Astrocyte (in vitro differentiated cells and primary cell): ENCODE measurements around the gene THYN1. TPM values are rescaled to one million over a fixed set of nuclear protein-coding genes. Genes with fewer than 3 reads are reported as not detected.

Experiments
- DNase-seq: peaks from one replicate; pipeline ENCODE4 v3.0.0-alpha.2; 2010; ENCODE audit warnings: low read depth
- FAIRE-seq: peaks from 2 replicates; lab custom pipeline; 2011; peaks lifted over from hg19 to GRCh38; lab: Jason Lieb, UNC
- H2AFZ ChIP-seq: 2 replicates; pipeline ENCODE4 v1.6.0; 2012; ENCODE audit warnings: low read depth, low read length, inconsistent platforms
- H3K27ac ChIP-seq: 2 replicates; pipeline ENCODE4 v1.5.1; 2011; ENCODE audit warnings: low read depth, low read length, inconsistent platforms
- H3K27me3 ChIP-seq: 2 replicates; pipeline ENCODE4 v1.6.0; 2011; ENCODE audit warnings: low read length, inconsistent platforms; ENCODE audit not compliant: insufficient read depth
- H3K36me3 ChIP-seq: 2 replicates; pipeline ENCODE4 v1.5.1; 2011; ENCODE audit warnings: low read length, inconsistent platforms; ENCODE audit not compliant: insufficient read depth
- H3K4me1 ChIP-seq: 2 replicates; pipeline ENCODE4 v1.5.1; 2011; ENCODE audit warnings: low read length, inconsistent platforms; ENCODE audit not compliant: insufficient read depth
- H3K4me2 ChIP-seq: 2 replicates; pipeline ENCODE4 v1.6.0; 2012; ENCODE audit warnings: low read length, inconsistent platforms
- H3K4me3 ChIP-seq: 2 replicates; pipeline ENCODE4 v1.5.1; 2011; ENCODE audit warnings: low read depth, mild to moderate bottlenecking, low read length, inconsistent platforms; ENCODE audit not compliant: insufficient read depth
- H3K79me2 ChIP-seq: 2 replicates; pipeline ENCODE4 v1.6.0; 2012; ENCODE audit warnings: mild to moderate bottlenecking, low read length, inconsistent platforms; ENCODE audit not compliant: insufficient read depth
- H3K9ac ChIP-seq: 2 replicates; pipeline ENCODE4 v1.6.0; 2012; ENCODE audit warnings: mild to moderate bottlenecking, low read length, inconsistent platforms
- H3K9me3 ChIP-seq: 2 replicates; pipeline ENCODE4 v1.5.1; 2012; ENCODE audit warnings: low read depth, mild to moderate bottlenecking, low read length, inconsistent platforms; ENCODE audit not compliant: insufficient read depth
- H4K20me1 ChIP-seq: 2 replicates; pipeline ENCODE4 v1.6.0; 2012; ENCODE audit warnings: low read length, inconsistent platforms; ENCODE audit not compliant: insufficient read depth
- H3K27ac Mint-ChIP-seq: one replicate; pipeline ENCODE4 v1.8.0; 2021; ENCODE audit warnings: mild to moderate bottlenecking, mixed read lengths; ENCODE audit not compliant: unreplicated experiment
- H3K27me3 Mint-ChIP-seq: one replicate; pipeline ENCODE4 v1.8.0; 2021; ENCODE audit warnings: low read depth, mixed read lengths; ENCODE audit not compliant: unreplicated experiment
- H3K36me3 Mint-ChIP-seq: one replicate; pipeline ENCODE4 v1.8.0; 2021; ENCODE audit warnings: low read depth, mixed read lengths; ENCODE audit not compliant: unreplicated experiment
- H3K4me1 Mint-ChIP-seq: one replicate; pipeline ENCODE4 v1.8.0; 2021; ENCODE audit warnings: low read depth, mixed read lengths; ENCODE audit not compliant: unreplicated experiment
- H3K4me3 Mint-ChIP-seq: one replicate; pipeline ENCODE4 v1.8.0; 2021; ENCODE audit warnings: mild to moderate bottlenecking, moderate library complexity, mixed read lengths; ENCODE audit not compliant: unreplicated experiment
- H3K9me3 Mint-ChIP-seq: one replicate; pipeline ENCODE4 v1.8.0; 2021; ENCODE audit warnings: mild to moderate bottlenecking, mixed read lengths; ENCODE audit not compliant: unreplicated experiment
- CTCF ChIP-seq: IDR thresholded peaks from 2 replicates; pipeline ENCODE4 v1.5.1; 2011; ENCODE audit warnings: low read depth, mild to moderate bottlenecking, inconsistent platforms, low read length, moderate library complexity; ENCODE audit not compliant: insufficient read depth
- EZH2 ChIP-seq: IDR thresholded peaks from 2 replicates; pipeline ENCODE4 v1.6.1; 2012; ENCODE audit warnings: mild to moderate bottlenecking, low read length, inconsistent platforms; ENCODE audit not compliant: insufficient read depth
- total RNA-seq: library from RNA; stranded (reverse); gene quantifications from 2 replicates; pipeline ENCODE4 v1.2.1, GENCODE V29; 2021

Gene THYN1
- total RNA-seq, 1 donor from 2014 or later = 30.5 TPM

GRCh38 chr11:134270250-134270714 is 17.1 kb upstream of the THYN1 start:
- Histone ChIP-seq H3K9ac (no peak overlapping the region), H3K79me2 (no peaks in the 10 kb centered on the region), H4K20me1 (no peaks in the 10 kb centered on the region), H3K9me3 (no peaks in the 10 kb centered on the region), H3K36me3 (no peaks in the 10 kb centered on the region), H3K4me3 (no peak overlapping the region), H3K4me1 (peaks cover 7% of the 10 kb centered on the region), H3K27ac (no peak overlapping the region), H3K27me3 (peaks cover 49% of the 10 kb centered on the region), H2AFZ (no peak overlapping the region), H3K4me2 (no peak overlapping the region)
- FAIRE-seq (no peak), DNase-seq (no peak)
- no peak overlapping the region for H3K4me3 Mint-ChIP-seq
- no peak for TF ChIP-seq EZH2
- peak; percentile 6 for TF ChIP-seq CTCF
- peaks cover 1% of the 10 kb centered on the region for H3K36me3 Mint-ChIP-seq
- no peak overlapping the region for H3K27ac Mint-ChIP-seq
- H3K4me1 Mint-ChIP-seq = peaks cover 22% of the 10 kb centered on the region
- H3K27me3 Mint-ChIP-seq = peaks cover 36% of the 10 kb centered on the region
- no peaks in the 10 kb centered on the region for H3K9me3 Mint-ChIP-seq

GRCh38 chr11:134267966-134268365 is 14.8 kb upstream of the THYN1 start:
- H3K4me3 Mint-ChIP-seq = no peak overlapping the region
- no peaks in the 10 kb centered on the region for H3K9me3 ChIP-seq
- H3K27me3 ChIP-seq = peaks cover 27% of the 10 kb centered on the region
- H4K20me1 ChIP-seq = no peaks in the 10 kb centered on the region
- H3K4me3 ChIP-seq = no peak overlapping the region
- H3K27ac Mint-ChIP-seq = no peak overlapping the region
- FAIRE-seq = no peak
- H3K9ac ChIP-seq = no peak overlapping the region
- DNase-seq = peak; percentile 41
- no peaks in the 10 kb centered on the region for H3K79me2 ChIP-seq
- H3K4me1 ChIP-seq = peaks cover 7% of the 10 kb centered on the region
- peaks cover 21% of the 10 kb centered on the region for H3K4me1 Mint-ChIP-seq
- H2AFZ ChIP-seq = no peak overlapping the region
- H3K36me3 Mint-ChIP-seq = peaks cover 3% of the 10 kb centered on the region
- TF ChIP-seq CTCF (no peak), EZH2 (no peak)
- no peaks in the 10 kb centered on the region for H3K36me3 ChIP-seq
- H3K9me3 Mint-ChIP-seq = no peaks in the 10 kb centered on the region
- H3K27me3 Mint-ChIP-seq = peaks cover 25% of the 10 kb centered on the region
- H3K4me2 ChIP-seq = no peak overlapping the region
- H3K27ac ChIP-seq = no peak overlapping the region

GRCh38 chr11:134267461-134267860 is 14.3 kb upstream of the THYN1 start:
- TF ChIP-seq EZH2 (no peak), CTCF (no peak)
- H3K27ac ChIP-seq = no peak overlapping the region
- H3K4me3 ChIP-seq = no peak overlapping the region
- peaks cover 7% of the 10 kb centered on the region for H3K4me1 ChIP-seq
- Mint-ChIP-seq H3K9me3 (no peaks in the 10 kb centered on the region), H3K4me1 (peaks cover 21% of the 10 kb centered on the region), H3K4me3 (no peak overlapping the region), H3K36me3 (peaks cover 3% of the 10 kb centered on the region), H3K27me3 (peaks cover 20% of the 10 kb centered on the region), H3K27ac (peak overlapping the region; percentile 62)
- no peak overlapping the region for H3K9ac ChIP-seq
- FAIRE-seq = no peak
- H3K4me2 ChIP-seq = no peak overlapping the region
- no peaks in the 10 kb centered on the region for H3K36me3 ChIP-seq
- no peaks in the 10 kb centered on the region for H3K79me2 ChIP-seq
- H2AFZ ChIP-seq = no peak overlapping the region
- no peak for DNase-seq
- H3K9me3 ChIP-seq = no peaks in the 10 kb centered on the region
- peaks cover 22% of the 10 kb centered on the region for H3K27me3 ChIP-seq
- H4K20me1 ChIP-seq = peaks cover 3% of the 10 kb centered on the region
